Left ventricle myocardium superior (tissue), 1 donor: Measurements from ENCODE around the gene ANKRD22. TPM values are rescaled to one million over a fixed set of nuclear protein-coding genes. Genes with fewer than 3 reads are reported as not detected.

Experiments used
- ATAC-seq: fragments of 200-7000 bp; cut with Tn5 transposase; one replicate; pipeline ENCODE4 v1.9.1; 2020; ENCODE audit warnings: mild to moderate bottlenecking, moderate library complexity
- DNase-seq: peaks from one replicate; pipeline ENCODE4 v3.0.0-alpha.2; 2020
- intact Hi-C: fragments of 100-400 bp; cut with micrococcal nuclease; formaldehyde crosslinking; loops from one replicate; pipeline ENCODE4 v1.11.0; 2022
- total RNA-seq: library from RNA; stranded (reverse); fragmentation: NEBNext Ultra II Directional; extraction: Animal tissue kit (Norgen Biotek cat#: 25700); gene quantifications from one replicate; pipeline ENCODE4 v1.2.1, GENCODE V29; 2021
- donor health status: DM: no; HTN: yes; CAD: no; lungs with severe emphysema.

ANKRD22 gene
- total RNA-seq, 1 donor from 2014 or later = not detected

DNA sequence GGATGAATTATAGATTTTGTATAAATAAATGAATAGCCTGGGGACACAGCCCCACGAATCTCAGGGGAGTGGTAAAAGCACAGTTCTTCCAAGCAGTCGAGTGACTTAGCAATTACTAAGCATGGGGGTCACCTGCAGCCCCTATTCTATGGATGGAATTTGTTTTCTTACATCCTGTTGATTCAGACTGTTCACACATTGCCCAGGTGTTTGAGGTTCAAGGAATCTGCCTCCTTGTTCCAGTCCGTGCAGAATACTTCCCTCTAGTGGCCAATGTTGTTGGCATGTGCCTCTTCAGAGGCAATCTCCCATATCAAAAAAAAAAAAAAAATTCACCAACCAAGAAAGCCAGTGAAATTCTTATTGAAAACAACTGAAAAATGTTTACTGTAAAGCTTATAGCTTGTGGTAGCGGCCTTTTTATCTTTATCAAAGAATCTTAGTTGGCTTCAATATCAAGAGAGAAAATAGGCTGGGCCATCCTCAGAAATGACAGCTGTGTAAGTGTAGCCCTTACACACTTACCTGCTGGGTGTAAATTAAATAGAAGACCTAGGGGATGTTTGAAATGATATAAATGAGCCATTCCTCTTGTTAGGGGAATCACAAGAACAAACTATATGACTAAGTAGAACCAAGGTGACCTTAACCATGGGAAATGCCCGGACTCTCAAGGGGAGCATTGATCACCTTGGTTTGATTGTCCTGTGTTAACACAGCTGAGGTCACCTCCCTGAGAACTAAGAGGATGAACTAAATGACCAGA lies 41.3 kb downstream of the ANKRD22 start:
- intact Hi-C loops = no loop called here
- DNase-seq (no peak), ATAC-seq (peak; percentile 45)

DNA sequence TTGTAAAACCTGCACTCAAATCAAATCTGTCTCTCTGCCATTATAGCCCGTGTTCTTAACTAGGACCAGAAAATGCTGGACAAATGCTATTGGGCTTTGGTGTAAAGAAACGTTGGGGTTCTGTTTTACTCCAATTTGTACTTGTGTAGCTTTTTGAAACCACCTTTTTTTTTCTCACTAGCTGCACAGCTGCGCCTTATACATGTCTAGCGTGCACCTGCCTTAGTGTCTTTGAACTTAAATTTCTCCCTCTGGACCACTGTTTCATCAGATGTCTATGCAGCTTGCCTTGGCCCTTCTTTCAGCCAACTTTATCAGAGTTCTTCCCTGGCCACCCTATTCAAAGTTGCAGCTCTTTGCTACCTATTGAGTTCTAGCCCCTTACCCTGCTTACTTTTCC lies 42.0 kb downstream of the ANKRD22 start:
- intact Hi-C loops = no loop called here
- no peak for DNase-seq
- no peak for ATAC-seq

GRCh38 chr10:88805924-88806323 lies 45.7 kb downstream of the ANKRD22 start:
- intact Hi-C loops = no loop called here
- no peak for ATAC-seq
- DNase-seq = no peak

DNA sequence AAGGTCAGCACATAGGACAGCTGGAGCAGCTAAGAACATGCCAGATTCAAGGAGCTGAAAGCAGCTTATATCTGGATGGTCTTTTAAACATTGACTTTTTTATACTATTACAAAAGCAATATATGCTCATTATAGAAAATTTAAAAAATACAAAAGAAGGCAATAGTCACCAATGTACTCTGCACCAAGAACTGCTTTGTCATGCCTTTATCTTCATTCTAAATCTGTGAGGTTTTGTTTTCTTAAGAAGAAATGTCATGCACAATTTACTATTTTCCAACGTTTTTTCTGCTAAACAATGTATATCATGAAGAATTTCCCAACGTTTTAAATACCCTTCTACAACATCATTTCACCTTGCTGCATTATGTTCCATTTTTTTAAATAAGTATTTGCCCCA lies 46.3 kb downstream of the ANKRD22 start:
- intact Hi-C loops = no loop called here
- DNase-seq (no peak), ATAC-seq (no peak)

- DNase-seq (no peak), ATAC-seq (no peak)
- intact Hi-C loops = no loop called here
Measured at GRCh38 chr10:88804083-88804812, 47.4 kb downstream of the ANKRD22 start.

- DNase-seq (no peak), ATAC-seq (no peak)
- intact Hi-C loops = no loop called here
Measured at GRCh38 chr10:88803641-88804040, 48.0 kb downstream of the ANKRD22 start.

GRCh38 chr10:88802523-88803285 lies 48.9 kb downstream of the ANKRD22 start, which contains the start of gene LIPM:
Gene LIPM, plus strand, starts transcription at chr10:88802730. Its CDS starts 167 bp downstream, at chr10:88802897.
- no peak for ATAC-seq
- intact Hi-C loops = no loop called here
- no peak for DNase-seq

DNA sequence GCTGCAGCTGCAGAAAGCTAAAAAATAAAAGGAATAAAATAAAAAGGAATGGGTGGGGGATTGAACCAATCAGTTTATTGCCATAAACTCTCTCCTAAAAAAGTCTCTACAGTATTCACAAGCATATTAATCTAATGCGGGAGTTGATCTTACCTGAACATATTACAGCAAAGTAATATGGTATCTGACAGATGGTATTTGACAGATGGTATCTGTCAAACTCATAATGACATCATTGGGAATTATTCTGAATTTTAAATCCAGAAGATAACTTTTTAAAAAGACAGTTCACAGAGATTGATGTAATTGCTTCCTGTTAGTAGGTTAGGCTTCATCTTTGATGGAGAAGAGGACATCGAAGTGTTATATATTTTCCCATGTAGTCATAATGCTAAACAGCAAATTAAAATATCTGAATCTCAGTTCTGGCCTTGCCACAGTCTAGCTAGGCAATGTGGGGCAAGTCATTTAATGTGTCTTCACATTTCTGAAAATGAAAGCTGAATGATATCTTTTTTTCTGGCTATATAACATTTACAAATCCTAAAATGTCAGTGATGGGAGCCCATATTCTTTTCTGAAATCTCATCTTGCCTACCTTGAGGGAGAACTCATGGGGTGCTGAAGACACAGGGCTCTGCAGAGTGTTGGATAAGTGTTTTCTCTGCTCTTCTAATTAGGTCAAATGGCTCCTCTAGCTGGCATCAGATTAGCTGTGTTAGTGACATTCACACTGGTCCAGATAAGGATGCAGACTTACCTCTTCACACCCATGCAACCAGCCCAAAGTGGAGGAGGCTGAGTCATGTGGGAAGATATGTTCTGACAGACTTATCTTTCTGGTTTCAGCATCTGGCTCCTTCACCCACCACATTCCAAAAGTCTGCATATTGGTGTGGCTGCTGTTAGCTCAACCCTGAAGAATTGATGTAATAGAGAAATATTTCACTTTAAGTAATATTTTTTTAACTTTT lies 51.2 kb downstream of the ANKRD22 start:
- no peak for DNase-seq
- ATAC-seq = no peak
- intact Hi-C loops = no loop called here

GRCh38 chr10:88794731-88795130 lies 56.9 kb downstream of the ANKRD22 start:
- intact Hi-C loops = no loop called here
- DNase-seq (no peak), ATAC-seq (no peak)

DNA sequence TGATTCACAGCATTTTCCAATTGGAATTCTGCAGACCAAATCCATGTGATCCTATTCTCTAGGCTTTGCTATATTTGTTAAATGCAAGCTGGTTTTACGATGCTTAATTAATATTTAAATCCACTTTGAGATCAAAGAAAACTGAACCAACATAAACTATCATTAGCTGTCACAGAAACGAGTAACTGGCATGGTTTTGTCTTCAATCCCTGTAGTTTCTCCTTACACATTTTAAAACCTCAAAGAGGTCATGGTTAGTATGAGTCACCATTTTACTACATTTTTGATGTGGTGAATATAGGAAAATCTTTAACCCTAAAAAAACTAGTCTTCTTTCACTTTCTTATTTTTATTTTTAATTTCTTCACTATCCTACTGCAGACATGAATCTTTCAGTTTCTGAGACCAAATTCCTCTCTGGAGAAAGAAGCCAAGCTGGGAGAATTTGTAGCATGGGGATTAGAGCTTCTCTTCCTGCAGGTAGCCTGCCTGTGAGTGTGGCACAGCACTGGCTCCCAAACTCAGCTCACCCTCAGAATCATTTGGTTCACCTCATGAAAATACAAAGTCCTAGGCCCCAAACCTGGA lies 57.8 kb downstream of the ANKRD22 start:
- DNase-seq (no peak), ATAC-seq (no peak)
- intact Hi-C loops = no loop called here

- ATAC-seq = peak; percentile 45
- intact Hi-C loops = no loop called here
- DNase-seq = peak; percentile 41
Measured at GRCh38 chr10:88792661-88793060, 59.0 kb downstream of the ANKRD22 start.

DNA sequence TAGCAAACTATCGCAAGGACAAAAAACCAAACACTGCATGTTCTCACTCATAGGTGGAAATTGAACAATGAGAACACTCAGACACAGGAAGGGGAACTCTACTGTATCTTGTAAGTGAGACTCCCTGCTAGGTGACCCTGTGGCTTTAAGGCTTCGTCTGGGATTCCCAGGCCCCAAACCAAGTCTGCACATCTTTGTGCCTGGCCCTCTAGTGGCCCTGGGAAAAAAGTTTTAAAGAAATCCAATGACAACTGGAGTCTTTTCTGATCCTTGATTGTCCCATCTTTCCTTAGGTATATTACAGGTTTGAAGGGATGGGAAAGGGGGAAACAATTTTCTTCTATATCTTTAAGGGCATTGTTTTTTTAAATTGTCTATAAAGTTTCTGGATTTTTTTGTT lies 59.7 kb downstream of the ANKRD22 start:
- no peak for DNase-seq
- intact Hi-C loops = no loop called here
- no peak for ATAC-seq

- DNase-seq = no peak
- no peak for ATAC-seq
- intact Hi-C loops = no loop called here
Measured at GRCh38 chr10:88788924-88789323, 62.7 kb downstream of the ANKRD22 start.

GRCh38 chr10:88787463-88787862 lies 64.2 kb downstream of the ANKRD22 start:
- intact Hi-C loops = no loop called here
- ATAC-seq = no peak
- DNase-seq = no peak

DNA sequence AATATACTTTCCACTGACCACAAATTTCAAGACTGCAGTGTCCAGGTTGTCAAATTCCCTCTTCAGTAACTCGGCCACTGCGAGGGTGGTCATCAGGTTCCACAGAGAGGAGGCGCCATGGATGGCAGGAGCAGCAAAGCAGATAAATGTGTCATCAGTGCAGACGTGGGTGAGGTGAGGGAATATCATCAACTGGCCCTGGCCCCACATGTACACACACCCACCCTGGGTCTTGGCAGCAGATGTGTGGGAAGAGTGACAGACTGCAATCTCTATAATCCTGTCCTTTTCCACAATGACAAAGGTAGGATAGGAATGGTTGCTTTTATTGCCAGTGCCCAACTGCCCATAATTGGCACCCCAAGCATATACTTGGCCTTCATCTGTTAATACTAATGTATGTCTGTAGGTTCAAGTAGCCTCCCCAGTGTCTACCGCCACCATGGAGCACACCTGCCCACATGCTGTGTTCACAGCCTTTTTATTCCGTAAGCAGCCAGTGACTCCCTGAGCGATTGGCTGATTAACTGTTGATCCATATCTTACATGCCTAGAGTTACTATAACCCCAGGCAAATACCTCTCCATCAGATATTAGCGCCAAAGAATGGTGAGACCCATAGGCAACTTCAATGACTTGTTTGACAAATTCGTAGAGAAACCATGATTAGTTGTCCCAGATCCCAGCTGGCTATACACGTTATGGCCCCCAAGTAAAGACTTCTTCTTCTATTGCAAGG lies 65.4 kb downstream of the ANKRD22 start:
- ATAC-seq (no peak), DNase-seq (no peak)
- intact Hi-C loops = no loop called here

GRCh38 chr10:88783724-88784123 lies 67.9 kb downstream of the ANKRD22 start:
- intact Hi-C loops = no loop called here
- ATAC-seq = no peak
- DNase-seq = no peak

DNA sequence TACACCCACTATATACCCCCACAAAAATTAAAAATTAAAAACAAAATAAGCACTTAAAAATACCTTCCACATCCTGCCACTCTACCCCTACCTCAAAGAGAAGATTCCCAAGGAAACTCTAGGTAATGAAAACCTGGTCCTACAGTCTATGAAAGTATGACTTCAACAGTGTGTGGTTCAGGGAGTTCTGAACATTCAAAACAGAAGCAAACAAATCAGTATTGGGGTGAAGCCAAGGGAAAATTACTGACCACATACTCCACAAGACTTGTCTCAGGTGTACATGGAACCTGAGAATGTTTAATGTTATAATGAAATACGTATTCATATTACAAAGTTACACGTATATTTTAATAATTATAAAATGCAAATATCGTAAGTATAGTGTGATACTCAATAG lies 69.4 kb downstream of the ANKRD22 start:
- no peak for ATAC-seq
- DNase-seq = no peak
- intact Hi-C loops = no loop called here

- DNase-seq (no peak), ATAC-seq (no peak)
- intact Hi-C loops = no loop called here
Measured at GRCh38 chr10:88781206-88781605, 70.4 kb downstream of the ANKRD22 start.
